GM10248 (cell line): Measurements from ENCODE around the gene SLC25A24.

Experiments
- CTCF ChIA-PET: fragments of 300-600 bp; sonication (Branson Sonifier 250); formaldehyde crosslinking; extraction: SDS; loops from one replicate; lab custom pipeline; 2021; ENCODE audit warnings: antibody characterized with exemption; lab: Yijun Ruan, JAX
- POLR2A ChIA-PET: fragments of 350-650 bp; sonication (Branson Sonifier 250); formaldehyde crosslinking; extraction: SDS; loops from one replicate; lab custom pipeline; 2020; ENCODE audit warnings: antibody characterized with exemption; lab: Yijun Ruan, JAX
- DNase-seq: peaks from one replicate; pipeline ENCODE4 v3.0.0; 2012; ENCODE audit errors: extremely low spot score
- CTCF ChIP-seq: IDR thresholded peaks from 2 replicates; pipeline ENCODE4 v1.5.1; 2012; ENCODE audit warnings: mild to moderate bottlenecking, low read depth; ENCODE audit errors: extremely low read depth, missing control alignments, control extremely low read depth

SLC25A24 gene

GRCh38 chr1:108109295-108109973, 90.7 kb downstream of the SLC25A24 start:
- no peak for DNase-seq
- no peak for TF ChIP-seq CTCF
- CTCF ChIA-PET, result no interaction called here
- POLR2A ChIA-PET, result no interaction called here

DNA sequence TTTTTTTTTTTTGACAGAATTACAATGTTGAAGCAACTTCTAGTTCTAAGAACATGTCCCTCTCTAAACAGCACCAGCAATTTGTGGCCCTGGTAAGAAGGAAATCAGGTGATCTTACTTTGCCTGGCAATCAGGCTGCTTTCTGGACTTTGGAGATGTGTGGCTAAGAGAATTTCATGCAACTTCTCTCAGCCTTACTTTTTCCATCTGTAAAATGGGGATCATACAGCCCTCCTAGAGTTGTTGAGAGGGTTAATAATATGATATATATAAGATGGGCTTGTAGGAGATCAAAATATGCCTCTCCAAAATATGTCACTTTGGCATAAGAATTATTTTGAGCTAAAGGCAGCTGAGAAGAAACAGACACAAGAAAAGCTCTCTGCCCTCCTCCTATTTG, 92.0 kb downstream of the SLC25A24 start:
- ChIA-PET POLR2A (no interaction called here), CTCF (interaction anchor here (1.1 kb wide), 1 partner anchor 17 kb away, joined by 3 read pairs; no protein-coding TSS in a partner anchor)
- no peak for DNase-seq
- no peak for TF ChIP-seq CTCF

- no peak for TF ChIP-seq CTCF
- ChIA-PET POLR2A (no interaction called here), CTCF (interaction anchor here (1.1 kb wide), 1 partner anchor 17 kb away, joined by 3 read pairs; no protein-coding TSS in a partner anchor)
- DNase-seq, result no peak
These were observed 92.5 kb downstream of the SLC25A24 start for GRCh38 chr1:108107658-108108057.

DNA sequence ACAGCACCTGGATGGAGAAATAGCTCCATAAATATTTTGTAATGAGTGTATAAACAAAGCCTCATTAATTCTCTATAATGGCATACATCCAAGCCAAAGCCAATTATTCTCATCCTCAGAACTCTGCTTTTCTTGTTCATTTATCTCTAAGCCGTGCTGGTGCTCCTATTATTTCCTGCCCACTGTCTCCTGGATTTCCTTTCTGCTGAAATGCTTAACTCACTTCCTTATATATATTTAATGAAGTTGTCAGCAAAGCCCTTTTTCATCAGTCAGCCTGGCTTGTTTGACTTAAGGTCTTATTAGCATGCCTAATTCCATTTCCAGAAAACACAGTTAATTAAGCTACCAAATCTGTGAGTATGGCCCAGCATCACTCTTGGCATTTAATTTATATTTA, 93.4 kb downstream of the SLC25A24 start:
- TF ChIP-seq CTCF, result no peak
- ChIA-PET CTCF (interaction anchor here (0.9 to 1.3 kb wide), 4 partner anchors 17 to 325 kb away, joined by 4 to 5 read pairs (median 4); no protein-coding TSS in a partner anchor), POLR2A (no interaction called here)
- DNase-seq, result no peak

DNA sequence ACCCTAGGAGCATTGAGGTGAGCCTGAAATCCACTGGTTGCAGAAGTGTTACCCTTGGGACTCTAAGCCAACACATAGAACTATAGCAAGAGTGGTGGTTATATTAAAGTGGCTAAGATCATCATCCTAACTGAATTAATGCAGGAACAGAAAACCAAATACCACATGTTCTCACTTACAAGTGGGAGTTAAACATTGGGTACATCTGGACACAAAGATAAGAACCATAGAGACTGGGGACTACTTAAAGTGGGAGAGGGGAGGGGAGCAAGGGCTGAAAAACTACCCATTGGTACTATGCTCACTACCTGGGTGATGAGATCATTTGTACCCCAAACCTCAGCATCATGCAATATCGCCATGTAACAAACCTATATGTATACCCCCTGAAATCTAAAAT, 100.0 kb downstream of the SLC25A24 start:
- POLR2A ChIA-PET, result no interaction called here
- no peak for DNase-seq
- CTCF ChIA-PET, result no interaction called here
- TF ChIP-seq CTCF, result no peak

GRCh38 chr1:108097018-108097417, 103.1 kb downstream of the SLC25A24 start:
- TF ChIP-seq CTCF, result no peak
- DNase-seq, result no peak
- POLR2A ChIA-PET, result no interaction called here
- CTCF ChIA-PET, result no interaction called here

- CTCF ChIA-PET, result no interaction called here
These were observed 104.1 kb downstream of the SLC25A24 start for GRCh38 chr1:108096089-108096488.

More at GRCh38 chr1:108096089-108096488, 104.1 kb downstream of the SLC25A24 start:
- no peak for DNase-seq
- POLR2A ChIA-PET, result no interaction called here
- TF ChIP-seq CTCF, result no peak
